HG03159 (cell line): ENCODE data around the gene ASNSD1.
"Not testable (repeated sequence)": the region's sequence is repeated elsewhere in the genome, so short reads cannot be mapped to it uniquely, and the experiment has no call there.

Experiments used
- ATAC-seq: cut with Tn5 transposase; IDR thresholded peaks from one replicate; pipeline ENCODE4 v1.9.1; 2021; ENCODE audit warnings: mild to moderate bottlenecking, moderate library complexity; ENCODE audit not compliant: unreplicated experiment

The ASNSD1 gene

DNA sequence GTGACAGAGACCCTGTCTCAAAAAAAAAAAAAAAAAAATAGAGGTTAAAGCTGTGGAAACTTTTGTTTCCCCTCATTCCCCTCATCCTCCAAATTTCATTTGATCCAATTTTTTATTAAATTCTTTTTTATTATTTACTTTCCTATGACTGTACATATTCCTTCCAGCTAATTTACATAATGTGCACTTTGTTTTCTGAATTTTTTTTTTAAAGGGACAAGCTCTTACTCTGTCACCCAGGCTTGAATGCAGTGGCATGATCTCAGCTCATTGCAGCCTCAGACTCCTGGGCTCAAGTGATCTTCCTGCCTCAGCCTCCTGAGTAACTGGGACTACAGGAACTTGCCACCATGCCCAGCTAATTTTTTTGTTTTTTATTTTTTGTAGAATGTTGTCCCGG, 23.6 kb downstream of the ASNSD1 start:
- no peak for ATAC-seq

DNA sequence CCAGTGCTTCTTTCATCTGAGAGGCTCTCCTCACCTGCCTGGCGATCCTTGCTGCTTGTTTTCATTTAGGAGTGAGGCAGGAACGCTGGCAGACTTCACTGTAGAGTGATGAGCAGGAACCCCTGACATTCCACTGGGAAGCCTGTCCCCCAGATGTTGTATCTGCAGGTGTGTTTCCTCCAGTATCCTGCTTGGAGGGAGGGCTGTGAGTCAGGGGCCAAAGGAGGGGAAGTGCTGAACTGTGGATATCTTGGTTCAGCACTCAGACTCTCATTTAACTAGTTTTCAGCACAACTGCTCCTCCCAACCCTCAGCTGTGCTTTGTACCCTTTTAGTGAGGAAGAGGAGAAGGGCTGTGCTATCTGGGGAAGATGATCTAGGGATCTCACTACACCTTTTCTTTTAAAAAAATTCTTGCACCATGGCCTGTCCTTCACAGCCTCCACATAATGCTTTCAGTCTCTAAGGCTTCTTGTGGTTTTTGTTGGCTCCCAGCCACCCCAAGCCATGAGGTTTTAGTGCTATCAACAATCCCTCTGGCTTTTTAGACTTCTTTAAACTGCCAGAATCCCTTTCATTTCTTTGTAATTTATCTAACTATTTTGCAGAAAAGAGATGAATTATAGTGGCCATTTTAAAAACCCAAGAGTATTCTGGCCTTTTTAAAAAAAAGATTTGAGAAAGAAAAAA, 24.4 kb downstream of the ASNSD1 start:
- peak; percentile 59 for ATAC-seq

DNA sequence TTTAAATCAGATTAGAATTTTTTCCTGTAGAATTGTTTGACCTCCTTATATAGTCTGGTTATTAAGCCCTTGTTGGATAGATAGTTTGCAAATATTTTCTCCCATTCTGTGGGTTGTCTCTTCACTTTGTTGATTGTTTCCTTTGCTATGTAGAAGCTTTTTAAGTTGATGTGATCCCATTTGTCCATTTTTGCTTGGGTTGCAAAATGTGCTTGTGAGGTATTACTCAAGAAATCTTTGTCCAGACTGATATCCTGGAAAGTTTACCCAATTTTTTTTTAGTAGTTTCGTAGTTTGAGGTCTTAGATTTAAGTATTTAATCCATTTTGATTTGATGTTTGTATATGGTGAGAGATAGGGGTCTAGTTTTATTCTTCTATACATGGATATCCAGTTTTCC, 26.5 kb downstream of the ASNSD1 start:
- not testable (repeated sequence) for ATAC-seq

DNA sequence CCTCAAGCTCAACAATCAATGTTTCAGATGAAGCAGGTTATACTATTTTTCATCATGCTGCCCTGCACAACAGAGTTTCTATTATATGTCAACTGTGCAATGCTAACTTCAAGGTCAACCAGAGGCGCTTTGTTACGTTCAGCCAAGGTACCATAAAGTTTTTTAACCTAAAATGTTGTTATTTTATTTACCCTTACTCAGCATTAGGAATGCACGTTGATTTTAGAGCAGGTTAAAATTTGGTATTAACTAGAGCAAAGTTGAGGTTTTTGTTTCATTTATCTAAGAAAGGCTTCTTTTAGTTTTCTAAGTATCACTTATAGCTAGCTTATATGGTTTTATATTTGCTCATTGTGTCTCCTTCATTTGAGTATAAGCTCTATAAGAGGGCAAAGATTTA, 35.0 kb downstream of the ASNSD1 start:
- no peak for ATAC-seq

DNA sequence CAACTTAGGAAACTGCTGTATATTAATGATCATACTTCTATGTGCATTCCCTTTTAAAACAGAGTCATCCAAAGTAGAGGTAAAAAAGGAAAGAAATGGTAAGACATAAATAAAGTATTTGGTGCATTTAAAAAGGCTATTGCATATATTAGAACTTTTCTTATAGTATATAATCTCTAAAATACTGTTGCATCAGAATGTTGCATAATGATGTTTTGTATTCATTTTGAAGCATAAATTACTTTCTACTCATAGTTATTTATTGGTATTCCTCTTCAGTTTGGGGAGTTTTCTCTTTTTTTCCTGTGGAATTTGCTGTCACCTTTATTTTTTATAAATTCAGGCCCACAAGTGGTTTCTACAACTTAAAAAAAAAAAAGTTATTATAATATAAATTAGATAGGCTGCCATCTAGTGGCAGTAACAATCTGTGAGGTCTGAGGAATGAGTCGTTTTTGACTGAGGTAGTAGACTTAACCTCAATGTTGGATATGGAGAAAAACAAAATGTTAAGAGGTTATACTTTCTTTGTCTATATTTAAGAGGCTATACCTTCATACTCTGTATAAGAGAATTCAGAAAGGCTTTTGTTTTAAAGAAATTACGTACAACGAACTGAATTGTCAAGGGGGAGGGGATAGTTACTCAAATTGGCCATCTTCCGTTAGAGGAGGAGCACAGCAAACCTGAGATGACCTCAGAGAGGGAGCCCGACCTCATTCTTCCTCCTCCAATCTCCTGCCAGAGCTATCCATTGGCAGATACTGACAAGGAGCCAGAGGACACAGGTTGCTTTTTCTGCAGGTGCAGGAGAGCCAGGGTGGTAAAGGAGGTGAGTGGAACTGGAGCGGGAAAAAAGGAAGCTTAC, 37.0 kb downstream of the ASNSD1 start:
- ATAC-seq = no peak

DNA sequence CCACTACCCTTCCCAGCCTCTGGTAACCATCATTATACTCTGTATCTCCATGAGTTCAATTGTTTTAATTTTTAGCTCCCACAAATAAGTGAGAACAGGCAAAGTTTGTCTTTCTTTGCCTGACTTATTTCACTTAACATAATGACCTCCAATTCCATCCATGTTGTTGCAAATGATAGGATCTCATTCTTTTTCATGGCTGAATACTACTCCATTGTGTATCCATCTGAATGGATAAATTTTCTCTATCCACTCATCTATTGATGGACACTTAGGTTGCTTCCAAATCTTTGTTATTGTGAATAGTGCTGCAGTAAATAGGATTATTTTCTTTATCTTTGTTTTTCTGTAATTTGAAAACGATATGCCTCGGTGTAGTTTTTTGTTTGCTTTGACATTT, 39.4 kb downstream of the ASNSD1 start:
- no peak for ATAC-seq

DNA sequence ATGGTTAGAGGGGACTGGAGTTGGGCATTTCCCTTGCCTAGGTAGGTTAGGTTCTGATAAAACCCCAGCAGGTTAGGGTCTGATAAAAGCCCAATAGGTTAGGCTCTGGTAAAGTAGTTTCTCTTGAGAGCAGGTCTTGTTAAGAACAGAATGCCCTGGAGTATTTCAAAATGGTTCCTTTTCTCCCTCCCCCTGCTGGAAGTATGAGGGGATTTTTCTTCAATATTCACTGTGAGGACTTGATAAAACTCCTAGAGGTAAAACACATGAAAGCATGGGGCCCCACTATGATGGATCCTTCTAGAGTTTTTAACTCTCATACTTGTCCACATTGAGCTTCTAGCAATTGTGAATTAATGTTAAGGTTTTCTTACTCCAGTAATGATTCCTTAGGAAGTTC, 40.8 kb downstream of the ASNSD1 start:
- no peak for ATAC-seq

DNA sequence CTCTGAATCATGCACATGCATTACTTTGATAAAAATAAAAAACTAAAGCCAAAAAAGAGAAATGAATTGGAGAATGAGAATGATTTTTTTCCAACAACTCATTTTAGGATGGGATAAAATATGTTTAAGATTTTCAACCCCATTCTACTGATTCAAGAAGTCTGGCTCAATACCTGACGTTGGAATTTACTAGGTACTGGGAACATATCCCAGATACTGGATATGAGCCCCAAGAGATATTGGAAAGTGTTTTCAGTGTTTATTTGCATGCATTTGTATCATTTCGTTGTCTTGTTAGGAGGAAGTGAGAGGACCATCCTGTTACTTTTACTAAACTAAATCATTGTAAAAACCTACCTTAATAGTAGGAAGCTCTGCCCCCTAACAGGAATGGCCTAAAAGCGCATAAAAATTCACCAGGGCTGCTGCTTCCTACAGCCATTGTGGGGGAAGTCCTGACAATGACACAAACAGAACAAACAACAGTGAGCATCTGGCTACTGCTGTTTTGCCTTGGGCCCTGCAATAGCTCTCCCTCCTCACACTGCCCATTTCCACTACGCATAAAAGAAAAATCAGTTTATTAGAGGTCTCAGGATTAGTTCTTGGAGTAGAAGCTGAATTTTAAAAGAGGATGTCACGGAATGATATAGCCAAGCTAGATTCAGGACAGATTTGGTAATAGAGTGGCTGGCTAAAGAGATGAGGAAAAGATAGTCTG, 48.4 kb downstream of the ASNSD1 start:
- ATAC-seq = no peak

DNA sequence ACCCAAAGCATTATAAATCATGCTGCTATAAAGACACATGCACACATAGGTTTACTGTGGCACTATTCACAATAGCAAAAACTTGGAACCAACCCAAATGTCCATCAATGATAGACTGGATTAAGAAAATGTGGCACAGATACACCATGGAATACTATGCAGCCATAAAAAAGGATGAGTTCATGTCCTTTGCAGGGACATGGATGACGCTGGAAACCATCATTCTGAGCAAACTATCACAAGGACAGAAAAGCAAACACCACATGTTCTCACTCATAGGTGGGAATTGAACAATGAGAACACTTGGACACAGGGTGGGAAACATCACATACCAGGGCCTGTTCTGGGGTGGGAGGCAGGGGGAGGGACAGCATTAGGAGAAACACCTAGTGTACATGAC, 56.3 kb downstream of the ASNSD1 start:
- ATAC-seq = not testable (repeated sequence)

DNA sequence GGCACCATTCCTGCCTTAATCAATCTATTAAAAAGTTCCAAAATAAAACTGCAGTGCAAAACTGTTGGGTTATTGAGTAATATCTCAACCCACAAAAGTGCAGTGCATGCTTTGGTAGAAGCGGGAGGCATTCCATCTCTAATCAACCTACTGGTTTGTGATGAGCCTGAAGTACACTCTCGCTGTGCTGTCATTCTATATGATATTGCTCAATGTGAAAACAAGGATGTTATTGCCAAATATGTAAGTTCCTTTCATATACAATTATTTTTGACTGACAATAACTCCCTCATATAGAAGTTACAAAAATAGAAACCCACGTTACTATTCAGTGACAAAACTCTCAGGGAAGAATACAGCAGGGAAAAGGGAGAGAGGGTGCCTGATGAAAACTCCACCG, 58.3 kb downstream of the ASNSD1 start:
- ATAC-seq = no peak
